ENCODE measurements around the gene EPB41L1.

The EPB41L1 gene

DNA sequence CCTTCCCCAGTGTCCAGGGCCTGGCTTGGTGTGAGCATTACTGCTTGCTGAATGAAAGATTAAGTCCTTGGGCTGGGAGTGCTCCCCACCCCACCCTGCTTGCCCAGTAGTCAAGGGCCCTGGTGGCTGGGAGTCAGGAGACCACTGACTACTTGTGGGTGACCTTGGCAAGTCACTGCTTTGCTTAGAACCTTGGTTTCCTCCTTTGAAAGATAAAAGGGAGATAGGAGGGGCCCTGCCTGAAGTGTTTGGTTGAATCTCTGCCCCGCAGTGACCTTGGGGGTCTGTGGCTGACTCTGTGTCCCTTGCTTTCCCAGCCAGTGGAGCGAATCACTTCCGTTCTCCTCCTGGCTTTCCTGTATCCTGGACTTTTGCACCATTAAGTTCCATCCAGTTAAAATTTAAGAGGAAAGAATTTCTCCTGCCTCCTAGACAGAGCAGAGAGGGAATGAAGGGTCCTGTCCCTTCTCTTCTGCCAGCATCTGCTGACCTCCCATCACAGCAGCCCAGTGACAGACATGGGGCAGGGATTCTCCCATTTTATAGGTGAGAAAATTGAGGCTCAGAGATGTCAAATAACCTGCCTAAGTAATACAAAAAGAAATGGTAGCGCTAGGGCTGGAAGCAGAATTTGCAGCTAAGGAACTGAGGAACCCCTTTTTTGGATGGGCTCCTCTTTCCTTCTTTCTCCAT, 3.5 kb upstream of the EPB41L1 start:
- no peak for DNase-seq (ENCODE audit: low read depth)

GRCh38 chr20:36152261-36152660, 2.3 kb upstream of the EPB41L1 start:
- no peak overlapping the region for H3K4me3 ChIP-seq (ENCODE audit: low read depth, low read length)
- no peak for DNase-seq (ENCODE audit: low read depth)
- TF ChIP-seq, protein P1, sequence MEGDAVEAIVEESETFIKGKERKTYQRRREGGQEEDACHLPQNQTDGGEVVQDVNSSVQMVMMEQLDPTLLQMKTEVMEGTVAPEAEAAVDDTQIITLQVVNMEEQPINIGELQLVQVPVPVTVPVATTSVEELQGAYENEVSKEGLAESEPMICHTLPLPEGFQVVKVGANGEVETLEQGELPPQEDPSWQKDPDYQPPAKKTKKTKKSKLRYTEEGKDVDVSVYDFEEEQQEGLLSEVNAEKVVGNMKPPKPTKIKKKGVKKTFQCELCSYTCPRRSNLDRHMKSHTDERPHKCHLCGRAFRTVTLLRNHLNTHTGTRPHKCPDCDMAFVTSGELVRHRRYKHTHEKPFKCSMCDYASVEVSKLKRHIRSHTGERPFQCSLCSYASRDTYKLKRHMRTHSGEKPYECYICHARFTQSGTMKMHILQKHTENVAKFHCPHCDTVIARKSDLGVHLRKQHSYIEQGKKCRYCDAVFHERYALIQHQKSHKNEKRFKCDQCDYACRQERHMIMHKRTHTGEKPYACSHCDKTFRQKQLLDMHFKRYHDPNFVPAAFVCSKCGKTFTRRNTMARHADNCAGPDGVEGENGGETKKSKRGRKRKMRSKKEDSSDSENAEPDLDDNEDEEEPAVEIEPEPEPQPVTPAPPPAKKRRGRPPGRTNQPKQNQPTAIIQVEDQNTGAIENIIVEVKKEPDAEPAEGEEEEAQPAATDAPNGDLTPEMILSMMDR (IDR thresholded peaks at IDR 0.05; ENCODE audit: insufficient read depth, low read depth, low read length, missing control alignments), result no peak

More for the DNA sequence above, 3.5 kb upstream of the EPB41L1 start:
- TF ChIP-seq, protein P1 (IDR thresholded peaks at IDR 0.05; ENCODE audit: insufficient read depth, low read depth, low read length, missing control alignments), result no peak
- H3K4me3 ChIP-seq (ENCODE audit: low read depth, low read length), result no peak overlapping the region

- DNase-seq (ENCODE audit: low read depth), result no peak
- H3K4me3 ChIP-seq (ENCODE audit: low read depth, low read length), result no peak overlapping the region
- TF ChIP-seq, protein P1 (IDR thresholded peaks at IDR 0.05; ENCODE audit: insufficient read depth, low read depth, low read length, missing control alignments), result no peak
These were observed 1.3 kb upstream of the EPB41L1 start for GRCh38 chr20:36153204-36153603.

- DNase-seq (ENCODE audit: low read depth), result no peak
- TF ChIP-seq, protein P1 (IDR thresholded peaks at IDR 0.05; ENCODE audit: insufficient read depth, low read depth, low read length, missing control alignments), result no peak
- no peak overlapping the region for H3K4me3 ChIP-seq (ENCODE audit: low read depth, low read length)
These were observed 522 bp upstream of the EPB41L1 start for GRCh38 chr20:36153736-36154699.

GRCh38 chr20:36155629-36155971, 1.1 kb downstream of the EPB41L1 start:
- TF ChIP-seq, protein P1 (IDR thresholded peaks at IDR 0.05; ENCODE audit: insufficient read depth, low read depth, low read length, missing control alignments), result no peak
- DNase-seq (ENCODE audit: low read depth), result no peak
- H3K4me3 ChIP-seq (ENCODE audit: low read depth, low read length), result no peak overlapping the region

DNA sequence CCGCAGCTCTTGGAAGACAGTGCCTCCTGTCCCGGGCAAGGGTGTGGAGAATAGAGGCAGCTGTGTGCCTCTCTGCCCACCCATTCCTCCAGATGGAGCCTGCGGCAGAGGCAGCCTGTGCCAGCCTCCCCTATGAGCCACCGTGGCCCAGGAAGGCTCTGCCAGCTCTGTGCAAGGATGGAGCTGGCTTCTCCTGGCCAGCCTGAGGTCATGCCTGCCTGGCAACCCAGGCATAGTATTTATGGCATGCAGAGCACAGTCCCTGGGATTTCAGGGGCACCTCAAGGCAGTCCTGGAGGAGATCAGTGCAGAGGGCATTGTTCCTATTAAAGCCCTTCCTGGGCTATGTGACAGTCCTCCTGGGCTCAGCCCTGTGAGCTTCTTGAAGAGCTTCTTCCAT, 1.5 kb downstream of the EPB41L1 start:
- TF ChIP-seq, protein P1 (IDR thresholded peaks at IDR 0.05; ENCODE audit: insufficient read depth, low read depth, low read length, missing control alignments), result no peak
- H3K4me3 ChIP-seq (ENCODE audit: low read depth, low read length), result no peak overlapping the region
- DNase-seq (ENCODE audit: low read depth), result no peak
